Measurements from ENCODE around the gene STX1B. TPM values are rescaled to one million over a fixed set of nuclear protein-coding genes. Genes with fewer than 3 reads are reported as not detected.
A peak's percentile ranks its signal among the peaks of the same experiment; 100 is the strongest.

Gene STX1B
- total RNA-seq, 1 donor from 2014 or later: 0.75 TPM

DNA sequence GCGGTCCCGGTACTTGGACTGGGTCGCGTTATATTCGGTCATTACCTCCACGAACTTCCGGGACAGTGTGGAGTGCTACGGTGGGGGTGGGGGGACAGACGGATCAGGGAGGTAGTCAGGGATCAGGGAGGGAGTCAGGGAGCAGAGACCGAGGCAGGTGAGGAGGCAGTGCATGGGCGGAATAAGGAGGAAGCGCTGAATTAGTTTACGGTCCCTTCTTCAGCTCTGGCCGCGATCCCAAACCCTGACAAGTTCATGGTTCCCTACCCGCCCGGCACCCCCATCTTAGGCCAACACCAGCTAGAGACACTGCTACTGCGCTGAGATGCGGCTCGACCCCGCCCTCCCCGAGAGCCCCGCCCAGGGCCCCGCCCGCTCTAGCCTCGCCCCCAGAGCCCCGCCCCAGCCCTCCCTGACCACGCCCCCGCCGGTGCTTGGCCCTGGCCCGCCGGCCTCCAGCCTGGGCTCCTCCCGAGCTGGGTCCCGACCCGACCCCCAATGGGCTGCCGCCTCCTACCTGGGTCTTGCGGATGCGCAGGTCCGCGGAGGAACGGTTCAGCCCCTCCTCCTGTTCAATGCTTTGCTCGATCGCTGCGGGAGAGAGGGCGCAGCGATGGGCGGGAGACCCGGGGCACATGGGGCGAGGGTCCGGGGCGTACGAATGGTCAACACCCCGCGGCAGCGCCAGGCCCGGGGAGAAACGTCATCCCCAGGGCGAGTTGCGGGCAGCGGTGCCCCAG lies 13.3 kb downstream of the STX1B start:
- H3K9me3 Mint-ChIP-seq: no peaks in the 10 kb centered on the region
- peak overlapping the region; percentile 85 for H3K4me3 Mint-ChIP-seq
- peaks cover 7% of the 10 kb centered on the region for H3K4me1 Mint-ChIP-seq
- H3K27ac Mint-ChIP-seq: peak overlapping the region; percentile 71
- DNase-seq: peak; percentile 90
- intact Hi-C loops (cut with micrococcal nuclease): loop anchor here (1.0 to 5.0 kb wide), 3 partner anchors 37 to 145 kb away; partner anchors contain the start of genes ZNF646 and ZNF668
- no peaks in the 10 kb centered on the region for H3K36me3 Mint-ChIP-seq (ENCODE audit: low read depth)
- peaks cover 1% of the 10 kb centered on the region for H3K27me3 Mint-ChIP-seq

DNA sequence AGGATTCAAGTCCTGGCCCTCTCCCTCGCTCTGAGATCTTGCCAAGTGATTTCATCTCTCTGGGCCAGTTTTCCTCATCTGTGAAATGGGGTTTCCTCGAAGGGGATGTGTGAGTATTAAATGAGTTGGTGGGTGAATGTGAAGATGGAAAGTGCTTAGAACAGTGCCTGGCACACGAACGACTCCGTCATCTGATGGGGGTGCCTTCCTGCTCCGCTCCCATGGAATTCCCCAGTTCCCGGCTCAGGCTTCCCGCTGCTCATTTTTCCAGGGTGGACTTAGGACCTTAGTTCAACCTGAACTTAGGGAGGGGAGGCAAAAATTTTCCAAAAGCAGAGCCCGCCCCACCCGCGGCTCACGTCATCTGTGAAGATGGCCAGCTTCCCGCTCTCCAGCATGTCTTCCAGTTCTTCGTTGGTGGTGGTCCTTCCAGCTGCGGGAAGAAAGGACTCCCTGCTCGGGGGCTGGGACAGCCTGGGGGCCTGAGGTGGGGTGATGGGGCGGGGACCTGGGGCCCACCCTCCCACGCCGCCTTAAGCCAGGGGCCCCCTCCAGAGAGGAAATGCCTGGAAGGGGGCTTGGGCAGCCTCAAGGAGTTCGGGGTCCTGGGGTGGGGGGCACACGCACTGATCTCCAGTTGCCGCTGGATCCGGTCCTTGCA lies 14.0 kb downstream of the STX1B start:
- Mint-ChIP-seq H3K27ac (peak overlapping the region; percentile 71), H3K27me3 (peaks cover 1% of the 10 kb centered on the region), H3K4me1 (peaks cover 7% of the 10 kb centered on the region), H3K36me3 (ENCODE audit: low read depth) (no peaks in the 10 kb centered on the region), H3K4me3 (peak overlapping the region; percentile 85), H3K9me3 (no peaks in the 10 kb centered on the region)
- intact Hi-C loops (cut with micrococcal nuclease): loop anchor here (2.0 to 5.0 kb wide), 2 partner anchors 78 to 146 kb away; partner anchors contain the start of genes ZNF646 and ZNF668
- DNase-seq: no peak

DNA sequence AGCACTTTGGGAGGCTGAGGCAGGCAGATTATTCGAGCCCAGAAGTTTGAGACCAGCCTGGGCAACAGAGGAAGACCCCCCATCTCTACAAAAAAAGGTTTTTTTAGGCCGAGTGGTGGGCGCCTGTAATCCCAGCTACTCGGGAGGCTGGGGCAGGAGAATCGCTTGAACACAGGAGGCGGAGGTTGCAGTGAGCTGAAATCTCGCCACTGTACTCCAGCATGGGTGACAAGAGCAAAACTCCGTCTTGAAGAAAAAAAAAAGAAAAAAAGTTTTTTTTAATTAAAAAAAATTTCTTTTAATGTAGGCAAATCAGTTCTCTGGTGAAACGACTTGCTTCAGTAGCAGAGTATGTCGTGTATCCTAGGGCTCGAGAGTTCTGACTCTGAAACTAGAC lies 14.5 kb downstream of the STX1B start:
- peaks cover 1% of the 10 kb centered on the region for H3K27me3 Mint-ChIP-seq
- DNase-seq: no peak
- peak overlapping the region; percentile 9 for H3K4me3 Mint-ChIP-seq
- intact Hi-C loops (cut with micrococcal nuclease): loop anchor here (2.0 to 5.0 kb wide), 2 partner anchors 79 to 146 kb away; partner anchors contain the start of genes ZNF646 and ZNF668
- no peaks in the 10 kb centered on the region for H3K36me3 Mint-ChIP-seq (ENCODE audit: low read depth)
- no peaks in the 10 kb centered on the region for H3K9me3 Mint-ChIP-seq
- H3K4me1 Mint-ChIP-seq: peaks cover 7% of the 10 kb centered on the region
- no peak overlapping the region for H3K27ac Mint-ChIP-seq

DNA sequence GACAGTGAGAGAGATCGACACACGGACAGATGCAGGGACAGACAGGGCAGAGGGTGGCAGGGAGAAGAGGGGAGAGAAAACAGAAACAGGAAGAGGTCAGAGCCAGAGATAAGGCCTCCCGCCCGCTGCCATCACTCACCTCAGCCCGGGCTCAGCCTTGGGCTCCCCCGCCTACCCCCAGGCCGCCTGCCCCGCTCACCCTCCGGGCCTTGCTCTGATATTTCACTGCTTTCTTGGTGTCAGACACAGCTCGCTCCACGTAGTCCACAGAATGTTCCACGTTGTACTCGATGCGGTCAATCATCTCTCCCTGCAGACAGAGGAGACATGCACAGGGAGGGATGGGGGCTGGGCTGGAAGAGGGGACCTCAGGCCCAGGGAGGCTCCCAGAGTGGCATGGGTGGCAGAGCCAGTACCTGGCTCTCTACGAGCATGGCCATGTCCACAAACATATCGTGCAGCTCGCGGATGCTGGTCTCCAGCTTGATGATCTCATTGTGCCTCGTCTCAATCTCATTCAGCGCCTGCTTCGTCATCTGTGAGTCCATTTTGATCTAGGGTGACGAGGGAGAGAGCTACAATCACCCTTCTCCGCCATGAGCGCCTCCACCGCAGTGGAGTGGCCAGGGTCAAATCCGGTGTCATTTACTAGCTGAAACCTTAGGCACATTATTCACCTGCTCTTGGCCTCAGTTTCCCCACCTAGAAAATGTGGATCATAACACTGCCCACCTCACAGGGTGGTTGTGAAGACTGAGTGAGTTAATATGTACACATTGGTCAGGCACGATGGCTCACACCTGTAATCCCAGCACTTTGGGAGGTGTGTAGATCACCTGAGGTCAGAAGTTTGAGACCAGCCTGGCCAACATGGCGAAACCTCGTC lies 17.3 kb downstream of the STX1B start:
- Mint-ChIP-seq H3K4me1 (peaks cover 7% of the 10 kb centered on the region), H3K36me3 (ENCODE audit: low read depth) (no peaks in the 10 kb centered on the region)
- intact Hi-C loops (cut with micrococcal nuclease): no loop called here

DNA sequence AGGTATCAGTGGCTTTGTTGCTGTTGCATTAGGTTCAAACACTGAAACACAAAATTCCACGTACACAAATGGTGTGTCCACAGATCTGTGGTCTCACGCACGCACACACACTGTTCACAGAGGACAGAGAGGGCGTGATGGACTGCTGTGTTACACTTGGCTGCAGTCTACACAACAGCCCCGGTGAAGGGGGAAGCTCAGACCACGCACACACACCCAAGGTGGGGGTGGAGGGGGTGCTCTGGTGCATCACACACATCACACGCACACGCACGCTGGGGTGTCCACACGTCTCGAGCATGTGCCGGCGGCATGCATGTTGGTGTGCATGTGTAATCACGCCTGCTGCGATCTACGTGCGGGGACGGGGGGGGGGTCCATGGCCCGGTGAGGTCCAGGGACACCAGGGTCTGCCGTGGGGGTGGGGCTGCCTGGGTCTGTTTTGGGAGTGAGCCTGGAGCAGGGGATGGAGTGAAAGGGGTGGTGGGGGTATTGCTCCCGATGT lies 18.1 kb downstream of the STX1B start:
- no peak overlapping the region for H3K4me3 Mint-ChIP-seq
- H3K9me3 Mint-ChIP-seq: no peaks in the 10 kb centered on the region
- H3K36me3 Mint-ChIP-seq (ENCODE audit: low read depth): no peaks in the 10 kb centered on the region
- H3K4me1 Mint-ChIP-seq: peaks cover 7% of the 10 kb centered on the region
- intact Hi-C loops (cut with micrococcal nuclease): no loop called here
- no peak for DNase-seq
- no peak overlapping the region for H3K27ac Mint-ChIP-seq
- H3K27me3 Mint-ChIP-seq: peaks cover 1% of the 10 kb centered on the region

More for the DNA sequence above, 17.3 kb downstream of the STX1B start:
- Mint-ChIP-seq H3K4me3 (no peak overlapping the region), H3K27me3 (peaks cover 1% of the 10 kb centered on the region), H3K27ac (no peak overlapping the region), H3K9me3 (no peaks in the 10 kb centered on the region)
- DNase-seq: no peak

DNA sequence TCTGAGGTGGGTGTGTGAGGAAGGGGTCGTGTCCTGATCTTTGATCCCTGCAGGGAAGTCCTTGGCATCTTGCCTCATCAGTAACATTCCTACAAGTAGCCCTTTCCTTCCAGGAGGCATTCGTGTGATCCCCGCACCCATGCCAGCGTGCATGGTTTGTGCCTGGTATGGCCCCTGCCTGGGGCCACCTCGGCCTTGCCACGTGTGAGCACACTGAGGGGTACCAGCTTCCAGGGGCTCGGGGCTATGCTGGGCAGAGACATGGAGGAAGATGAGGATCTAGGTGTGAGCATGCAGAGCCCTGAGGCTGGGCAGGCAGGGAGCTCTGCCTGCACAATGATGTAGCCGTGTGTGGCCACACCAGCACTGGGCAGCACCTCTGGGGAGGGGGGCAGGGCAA lies 19.4 kb downstream of the STX1B start:
- Mint-ChIP-seq H3K4me1 (peaks cover 9% of the 10 kb centered on the region), H3K27ac (no peak overlapping the region)
- intact Hi-C loops (cut with micrococcal nuclease): no loop called here

DNA sequence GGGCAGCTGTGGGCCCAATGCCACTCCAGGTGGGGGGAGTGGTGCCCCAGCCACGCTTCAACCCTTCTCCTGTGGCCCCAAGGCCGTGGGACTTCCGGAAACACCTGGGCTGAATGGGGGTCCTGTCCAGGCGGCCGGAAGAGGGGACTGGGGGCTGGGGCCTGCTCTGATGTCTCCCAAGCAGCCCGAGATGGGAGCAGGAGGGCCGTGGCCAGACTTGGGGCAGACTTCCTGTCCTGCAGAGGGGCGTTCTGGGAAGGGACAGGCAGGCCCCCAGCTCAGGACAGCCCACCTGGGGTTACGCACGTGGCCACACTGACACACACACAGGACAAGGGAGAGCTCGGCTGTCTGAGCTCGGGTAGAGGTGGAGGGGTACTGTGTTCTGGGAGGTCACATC lies 20.3 kb downstream of the STX1B start:
- peaks cover 13% of the 10 kb centered on the region for H3K4me1 Mint-ChIP-seq
- intact Hi-C loops (cut with micrococcal nuclease): no loop called here
- peaks cover 1% of the 10 kb centered on the region for H3K27me3 Mint-ChIP-seq
- DNase-seq: no peak
- H3K4me3 Mint-ChIP-seq: no peak overlapping the region
- H3K27ac Mint-ChIP-seq: no peak overlapping the region
- H3K36me3 Mint-ChIP-seq (ENCODE audit: low read depth): peaks cover 2% of the 10 kb centered on the region
- no peaks in the 10 kb centered on the region for H3K9me3 Mint-ChIP-seq

More for the DNA sequence above, 19.4 kb downstream of the STX1B start:
- Mint-ChIP-seq H3K36me3 (ENCODE audit: low read depth) (peaks cover 2% of the 10 kb centered on the region), H3K27me3 (peaks cover 1% of the 10 kb centered on the region), H3K9me3 (no peaks in the 10 kb centered on the region), H3K4me3 (no peak overlapping the region)
- no peak for DNase-seq

DNA sequence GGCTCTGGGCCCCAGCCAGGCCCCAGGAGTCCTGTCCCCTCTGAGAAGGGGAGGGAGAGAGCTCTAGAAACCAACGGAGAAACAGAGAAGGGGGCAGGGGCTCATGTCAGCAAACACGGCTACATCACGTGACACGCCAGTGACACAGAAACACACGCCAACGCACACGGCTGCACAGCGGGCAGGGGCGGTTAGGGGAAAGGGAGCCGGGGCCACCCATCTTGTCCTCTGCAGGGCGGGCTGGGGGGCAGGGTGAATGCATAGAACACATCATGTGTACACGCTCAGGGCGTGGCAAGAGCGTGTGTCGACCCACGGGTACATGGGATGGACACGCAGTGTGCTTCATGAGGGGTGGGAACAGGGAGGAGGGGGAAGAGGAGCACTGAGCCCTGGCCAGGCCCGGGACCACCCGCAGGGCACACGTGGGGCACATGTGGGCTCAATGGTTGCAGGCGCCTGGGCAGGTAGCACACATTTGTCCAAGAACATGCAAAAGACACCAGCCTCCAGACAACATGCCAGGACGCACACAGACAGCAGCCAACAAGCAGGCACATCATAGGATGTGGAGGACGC lies 20.9 kb downstream of the STX1B start:
- Mint-ChIP-seq H3K4me1 (peaks cover 11% of the 10 kb centered on the region), H3K36me3 (ENCODE audit: low read depth) (peaks cover 2% of the 10 kb centered on the region), H3K27ac (no peak overlapping the region), H3K9me3 (no peaks in the 10 kb centered on the region), H3K27me3 (peaks cover 1% of the 10 kb centered on the region), H3K4me3 (no peak overlapping the region)
- intact Hi-C loops (cut with micrococcal nuclease): loop anchor here (5.0 kb wide), 1 partner anchor 453 kb away; the partner anchor contains the start of gene ZNF843
- no peak for DNase-seq

DNA sequence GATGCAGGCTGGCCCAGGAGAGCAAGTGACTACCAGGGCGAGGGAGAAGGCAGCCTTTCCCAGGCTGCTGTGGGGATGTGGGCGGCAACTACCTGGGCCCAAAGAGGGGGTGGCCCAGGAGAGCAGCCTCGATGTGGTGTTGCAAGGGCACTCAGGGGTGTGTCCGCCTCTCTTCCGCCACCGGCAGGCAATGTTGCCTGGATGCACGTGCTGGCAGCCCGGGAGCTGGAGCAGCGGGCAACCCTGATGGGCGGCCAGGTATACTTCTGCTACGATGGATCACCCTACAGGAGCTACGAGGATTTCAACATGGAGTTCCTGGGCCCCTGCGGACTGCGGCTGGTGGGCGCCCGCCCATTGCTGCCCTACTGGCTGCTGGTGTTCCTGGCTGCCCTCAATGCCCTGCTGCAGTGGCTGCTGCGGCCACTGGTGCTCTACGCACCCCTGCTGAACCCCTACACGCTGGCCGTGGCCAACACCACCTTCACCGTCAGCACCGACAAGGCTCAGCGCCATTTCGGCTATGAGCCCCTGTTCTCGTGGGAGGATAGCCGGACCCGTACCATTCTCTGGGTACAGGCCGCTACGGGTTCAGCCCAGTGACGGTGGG lies 22.8 kb downstream of the STX1B start:
- intact Hi-C loops (cut with micrococcal nuclease): loop anchor here (5.0 kb wide), 1 partner anchor 455 kb away; the partner anchor contains the start of gene ZNF843
- Mint-ChIP-seq H3K36me3 (ENCODE audit: low read depth) (peaks cover 5% of the 10 kb centered on the region), H3K27ac (no peak overlapping the region), H3K4me1 (peaks cover 8% of the 10 kb centered on the region), H3K4me3 (no peak overlapping the region), H3K9me3 (no peaks in the 10 kb centered on the region), H3K27me3 (no peaks in the 10 kb centered on the region)
- no peak for DNase-seq

DNA sequence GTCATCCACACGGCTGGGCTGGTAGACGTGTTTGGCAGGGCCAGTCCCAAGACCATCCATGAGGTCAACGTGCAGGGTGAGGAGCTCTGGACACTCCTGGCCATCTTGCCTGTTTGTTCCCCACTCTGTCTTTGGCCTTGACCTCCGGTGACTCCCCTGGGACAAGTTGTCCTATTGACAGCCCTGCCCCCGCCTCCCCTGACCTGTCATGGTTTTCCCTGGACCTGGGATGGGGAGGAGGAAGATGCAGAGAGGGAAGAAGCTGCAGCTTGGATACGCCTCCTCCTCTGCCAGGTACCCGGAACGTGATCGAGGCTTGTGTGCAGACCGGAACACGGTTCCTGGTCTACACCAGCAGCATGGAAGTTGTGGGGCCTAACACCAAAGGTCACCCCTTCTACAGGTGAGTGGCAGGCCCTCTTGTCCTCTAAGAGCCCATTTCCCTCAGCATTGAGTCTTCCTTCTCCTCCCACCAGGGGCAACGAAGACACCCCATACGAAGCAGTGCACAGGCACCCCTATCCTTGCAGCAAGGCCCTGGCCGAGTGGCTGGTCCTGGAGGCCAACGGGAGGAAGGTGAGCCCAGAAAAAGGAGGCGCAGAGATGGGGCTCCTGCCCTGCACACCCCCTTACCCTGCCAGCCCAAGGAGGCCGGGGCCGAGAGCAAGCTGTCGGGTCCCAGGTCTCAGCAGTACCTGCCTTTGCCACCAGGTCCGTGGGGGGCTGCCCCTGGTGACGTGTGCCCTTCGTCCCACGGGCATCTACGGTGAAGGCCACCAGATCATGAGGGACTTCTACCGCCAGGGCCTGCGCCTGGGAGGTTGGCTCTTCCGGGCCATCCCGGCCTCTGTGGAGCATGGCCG lies 24.1 kb downstream of the STX1B start:
- no peaks in the 10 kb centered on the region for H3K27me3 Mint-ChIP-seq
- intact Hi-C loops (cut with micrococcal nuclease): loop anchor here (5.0 kb wide), 1 partner anchor 456 kb away; the partner anchor contains the start of gene ZNF843
- H3K4me1 Mint-ChIP-seq: peaks cover 8% of the 10 kb centered on the region
- no peak for DNase-seq
- H3K27ac Mint-ChIP-seq: no peak overlapping the region
- no peaks in the 10 kb centered on the region for H3K9me3 Mint-ChIP-seq
- H3K36me3 Mint-ChIP-seq (ENCODE audit: low read depth): peaks cover 9% of the 10 kb centered on the region
- H3K4me3 Mint-ChIP-seq: no peak overlapping the region

DNA sequence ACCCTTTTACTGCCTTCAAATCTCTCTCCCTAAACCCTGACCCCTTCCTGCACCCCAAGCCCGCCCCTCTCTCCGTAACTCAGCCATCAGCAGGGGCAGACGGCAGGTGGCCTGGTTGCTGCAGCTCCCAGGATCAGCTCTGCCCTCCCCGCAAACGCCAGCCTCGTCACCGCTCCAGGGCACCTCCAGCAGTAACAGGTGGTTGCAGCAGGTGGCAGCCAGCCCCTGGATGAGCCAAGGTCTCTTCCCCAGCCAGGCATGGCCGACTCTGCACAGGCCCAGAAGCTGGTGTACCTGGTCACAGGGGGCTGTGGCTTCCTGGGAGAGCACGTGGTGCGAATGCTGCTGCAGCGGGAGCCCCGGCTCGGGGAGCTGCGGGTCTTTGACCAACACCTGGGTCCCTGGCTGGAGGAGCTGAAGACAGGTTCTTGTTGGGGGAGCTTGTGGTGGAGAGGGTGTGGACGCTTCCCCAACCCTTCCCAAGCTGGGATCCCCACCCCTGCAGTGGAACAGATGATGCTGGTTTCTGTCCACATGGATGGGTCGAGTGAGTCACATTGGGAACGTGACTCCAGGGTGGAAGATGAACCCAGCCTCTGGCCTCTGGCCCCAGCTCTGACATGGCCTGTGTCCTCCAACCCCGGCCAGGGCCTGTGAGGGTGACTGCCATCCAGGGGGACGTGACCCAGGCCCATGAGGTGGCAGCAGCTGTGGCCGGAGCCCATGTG lies 24.9 kb downstream of the STX1B start:
- Mint-ChIP-seq H3K4me3 (peak overlapping the region; percentile 52), H3K27me3 (no peaks in the 10 kb centered on the region), H3K9me3 (no peaks in the 10 kb centered on the region), H3K36me3 (ENCODE audit: low read depth) (peaks cover 15% of the 10 kb centered on the region), H3K27ac (peak overlapping the region; percentile 47), H3K4me1 (peaks cover 8% of the 10 kb centered on the region)
- intact Hi-C loops (cut with micrococcal nuclease): loop anchor here (1.0 to 5.0 kb wide), 3 partner anchors 47 to 457 kb away; partner anchors contain the start of genes STX4 and ZNF843
- no peak for DNase-seq

Data from activated CD4-positive, alpha-beta T cell treated with anti-CD3 and anti-CD28 coated beads, Interleukin-2, amount 10 ng/mL, durations not matched to agents 24 days and 14 days (primary cell).